IMR-90 (cell line): ENCODE data around the gene C6orf118. TPM values are rescaled to one million over a fixed set of nuclear protein-coding genes. Genes with fewer than 3 reads are reported as not detected.

Experiments used
- ATAC-seq: fragments of 200-7000 bp; cut with Tn5 transposase; 2 replicates; pipeline ENCODE4 v1.9.1; 2020; ENCODE audit warnings: low read depth, mild to moderate bottlenecking, moderate library complexity
- BruUV-seq: library from RNA; stranded (reverse); fragments of 400-500 nt; replicated peaks from 2 replicates; lab custom pipeline; 2021; lab: Mats Ljungman, UMichigan
- CTCF ChIA-PET: fragments of 300-600 bp; formaldehyde crosslinking; extraction: SDS; loops from one replicate; lab custom pipeline; 2021; ENCODE audit warnings: antibody characterized with exemption; lab: Yijun Ruan, JAX
- POLR2A ChIA-PET: fragments of 300-600 bp; sonication (Branson Sonifier 250); formaldehyde crosslinking; loops from one replicate; lab custom pipeline; 2022; ENCODE audit warnings: antibody characterized with exemption; ENCODE audit not compliant: unreplicated experiment; lab: Charles Lee
- DNase-seq: peaks from one replicate; pipeline ENCODE4 v3.0.0; 2013
- H2AFZ ChIP-seq: replicated peaks from 2 replicates; pipeline ENCODE3; 2013; ENCODE audit warnings: low read length, mild to moderate bottlenecking; ENCODE audit not compliant: poor library complexity
- H2AK5ac ChIP-seq: 2 replicates; pipeline ENCODE4 v1.6.1; 2013; ENCODE audit warnings: low read depth, low read length, inconsistent platforms
- H2AK9ac ChIP-seq: replicated peaks from 2 replicates; pipeline ENCODE3; 2013; ENCODE audit warnings: mild to moderate bottlenecking, low read depth, low read length, moderate library complexity; ENCODE audit not compliant: poor library complexity
- H2BK120ac ChIP-seq: 2 replicates; pipeline ENCODE4 v1.6.1; 2013; ENCODE audit warnings: low read depth, low read length, inconsistent platforms
- H2BK15ac ChIP-seq: 3 replicates; pipeline ENCODE4 v1.6.1; 2013; ENCODE audit warnings: low read depth, low read length, inconsistent platforms
- H2BK20ac ChIP-seq: 2 replicates; pipeline ENCODE4 v1.6.1; 2013; ENCODE audit warnings: low read depth, mild to moderate bottlenecking, inconsistent platforms, low read length, moderate library complexity
- H2BK5ac ChIP-seq: 2 replicates; pipeline ENCODE4 v1.6.1; 2013; ENCODE audit warnings: mild to moderate bottlenecking, low read depth, low read length, inconsistent platforms; ENCODE audit not compliant: poor library complexity, severe bottlenecking
- H3K14ac ChIP-seq: replicated peaks from 2 replicates; pipeline ENCODE4 v1.6.1; 2013; ENCODE audit warnings: low read depth, low read length, inconsistent platforms
- H3K18ac ChIP-seq: 2 replicates; pipeline ENCODE4 v1.6.1; 2013; ENCODE audit warnings: low read depth, low read length, control low read depth
- H3K23ac ChIP-seq: 2 replicates; pipeline ENCODE4 v1.6.1; 2013; ENCODE audit warnings: low read depth, low read length, inconsistent platforms
- H3K27ac ChIP-seq: 2 replicates; pipeline ENCODE4 v1.5.1; 2013; ENCODE audit warnings: mild to moderate bottlenecking, control low read depth, low read length; ENCODE audit not compliant: insufficient read depth
- H3K27me3 ChIP-seq: 2 replicates; pipeline ENCODE4 v1.6.1; 2013; ENCODE audit warnings: low read length; ENCODE audit not compliant: control insufficient read depth, insufficient read depth
- H3K36me3 ChIP-seq: 2 replicates; pipeline ENCODE4 v1.6.1; 2013; ENCODE audit warnings: low read length, mixed read lengths; ENCODE audit not compliant: control insufficient read depth, insufficient read depth
- H3K4ac ChIP-seq: 2 replicates; pipeline ENCODE4 v1.6.1; 2013; ENCODE audit warnings: low read depth, low read length, inconsistent platforms
- H3K4me1 ChIP-seq: 2 replicates; pipeline ENCODE4 v1.6.1; 2013; ENCODE audit warnings: low read length, mixed read lengths; ENCODE audit not compliant: control insufficient read depth, insufficient read depth
- H3K4me2 ChIP-seq: 2 replicates; pipeline ENCODE4 v1.6.1; 2013; ENCODE audit warnings: low read depth, mild to moderate bottlenecking, control low read depth, low read length, moderate library complexity
- H3K4me3 ChIP-seq: 2 replicates; pipeline ENCODE4 v1.5.1; 2013; ENCODE audit warnings: low read depth, mild to moderate bottlenecking, control low read depth, low read length, moderate library complexity; ENCODE audit not compliant: insufficient read depth
- H3K56ac ChIP-seq: 2 replicates; pipeline ENCODE4 v1.6.1; 2013; ENCODE audit warnings: low read length, inconsistent platforms; ENCODE audit not compliant: insufficient read depth; ENCODE audit errors: extremely low read depth
- H3K79me1 ChIP-seq, 2 experiments: 2 replicates each; pipeline ENCODE4 v1.6.1; 2013; ENCODE audit warnings: low read length in 2 of 2, inconsistent platforms in 1 of 2, low read depth in 1 of 2
- H3K9ac ChIP-seq: 2 replicates; pipeline ENCODE4 v1.6.1; 2013; ENCODE audit warnings: low read depth, low read length, control low read depth
- H3K9me1 ChIP-seq: 2 replicates; pipeline ENCODE4 v1.6.1; 2013; ENCODE audit warnings: low read length, inconsistent platforms; ENCODE audit not compliant: insufficient read depth
- H3K9me3 ChIP-seq: 2 replicates; pipeline ENCODE4 v1.6.1; 2013; ENCODE audit warnings: low read length; ENCODE audit not compliant: control insufficient read depth, insufficient read depth
- H4K20me1 ChIP-seq: 2 replicates; pipeline ENCODE4 v1.6.1; 2013; ENCODE audit warnings: low read length, inconsistent platforms; ENCODE audit not compliant: insufficient read depth
- H4K5ac ChIP-seq: 2 replicates; pipeline ENCODE4 v1.6.1; 2013; ENCODE audit warnings: mild to moderate bottlenecking, low read depth, low read length, control low read depth
- H4K8ac ChIP-seq, 2 experiments: 2 replicates each; pipeline ENCODE4 v1.6.1; 2013; ENCODE audit warnings: low read depth in 2 of 2, low read length in 2 of 2, control low read depth in 1 of 2, inconsistent platforms in 1 of 2
- H4K91ac ChIP-seq: 2 replicates; pipeline ENCODE4 v1.6.1; 2013; ENCODE audit warnings: low read depth, low read length, inconsistent platforms; ENCODE audit not compliant: insufficient read depth
- BHLHE40 ChIP-seq: fragments of 150-350 bp; IDR thresholded peaks from 2 replicates; pipeline ENCODE4 v1.6.1; 2016; ENCODE audit warnings: mild to moderate bottlenecking, low read depth, low read length
- CEBPB ChIP-seq: IDR thresholded peaks from 2 replicates; pipeline ENCODE4 v1.6.1; 2012; ENCODE audit warnings: low read depth, low read length, improper control_type of control experiment
- CHD1 ChIP-seq: IDR thresholded peaks from 2 replicates; pipeline ENCODE4 v1.6.1; 2012; ENCODE audit warnings: low read depth, low read length, improper control_type of control experiment
- MAFK ChIP-seq: IDR thresholded peaks from 2 replicates; pipeline ENCODE4 v1.6.1; 2012; ENCODE audit warnings: low read depth, low read length, improper control_type of control experiment
- MAZ ChIP-seq: IDR thresholded peaks from 2 replicates; pipeline ENCODE4 v1.6.1; 2012; ENCODE audit warnings: low read depth, mild to moderate bottlenecking, low read length, improper control_type of control experiment, moderate library complexity, borderline replicate concordance
- NFE2L2 ChIP-seq: fragments of 150-350 bp; IDR thresholded peaks from 2 replicates; pipeline ENCODE4 v1.6.1; 2016; ENCODE audit warnings: low read depth, mild to moderate bottlenecking, low read length
- POLR2A ChIP-seq: IDR thresholded peaks from 2 replicates; pipeline ENCODE4 v1.6.1; 2012; ENCODE audit warnings: mild to moderate bottlenecking, low read depth, low read length
- RCOR1 ChIP-seq: IDR thresholded peaks from 2 replicates; pipeline ENCODE4 v1.6.1; 2012; ENCODE audit warnings: mild to moderate bottlenecking, low read length, improper control_type of control experiment; ENCODE audit not compliant: insufficient replicate concordance
- WGBS, 2 experiments: methylation state at CpG; one replicate each; pipeline versions ENCODE4 v1.1.5 to v1.1.7; 2013; ENCODE audit warnings: missing lambda C conversion rate in 2 of 2; ENCODE audit not compliant: insufficient read length in 1 of 2; ENCODE audit errors: extremely low coverage in 2 of 2; 5-methylcytosine and 5-hydroxymethylcytosine counted together
- dilution Hi-C: fragments of 300-500 bp; cut with HindIII; formaldehyde crosslinking; loops from one replicate; pipeline ENCODE4 v1.14.3; 2018; ENCODE audit warnings: low sequenced_read_pairs; ENCODE audit not compliant: unreplicated experiment
- in situ Hi-C: fragments of 300-500 bp; cut with MboI; formaldehyde crosslinking; loops from 3 replicates; pipeline ENCODE4 v1.14.3; 2019; ENCODE audit warnings: low sequenced_read_pairs, inconsistent platforms, mixed read lengths
- intact Hi-C: fragments of 100-400 bp; cut with micrococcal nuclease; formaldehyde crosslinking; loops from 2 replicates; pipeline ENCODE4 v1.10.0; 2022
- polyA plus RNA-seq, 3 experiments: library from polyadenylated mRNA; depleted of rRNA; stranded (reverse); fragments of >200 nt; gene quantifications; 2 replicates each; pipeline ENCODE4 v1.2.3, GENCODE V29; 2012; ENCODE audit warnings: low replicate concordance in 1 of 3
- total RNA-seq: library from RNA; depleted of rRNA; stranded (reverse); fragments of >200 nt; gene quantifications from 2 replicates; pipeline ENCODE4 v1.2.3, GENCODE V29; 2012
- TF ChIP-seq, protein P1 (sequence below): fragments of 150-350 bp; IDR thresholded peaks from 2 replicates; pipeline ENCODE4 v1.6.1; 2016; ENCODE audit warnings: low read depth, mild to moderate bottlenecking, low read length, moderate library complexity, borderline replicate concordance
- TF ChIP-seq, protein P2 (sequence below): fragments of 150-350 bp; IDR thresholded peaks from 2 replicates; pipeline ENCODE4 v1.6.1; 2017; ENCODE audit warnings: mild to moderate bottlenecking, antibody characterized with exemption, low read length, low read depth

The C6orf118 gene
- total and polyA plus RNA-seq, 2 of the 4 experiments (the other 2 are of a cell fraction) = not detected

DNA sequence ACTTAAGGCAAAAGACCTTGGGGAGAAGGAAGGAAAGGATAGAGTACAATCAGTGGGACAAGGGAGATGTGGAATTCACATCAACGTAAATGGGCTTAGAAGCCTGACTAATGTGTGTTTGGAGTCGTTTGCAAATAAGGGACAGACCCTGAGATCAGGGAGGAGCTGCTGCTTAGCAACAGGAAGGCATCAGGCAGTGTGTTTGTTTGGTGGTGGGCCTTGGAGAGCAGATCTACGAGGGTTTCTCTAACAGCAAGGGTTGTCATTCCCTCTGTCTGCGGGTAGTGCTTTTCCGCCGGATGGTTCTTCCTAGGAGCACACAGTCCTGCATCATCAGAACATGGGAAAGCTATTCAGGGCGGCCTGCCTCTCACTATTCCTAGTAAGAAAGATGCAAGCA lies 40.4 kb downstream of the C6orf118 start:
- Histone ChIP-seq H2AFZ (no peak overlapping the region), H4K20me1 (no peaks in the 10 kb centered on the region), H3K4me3 (no peak overlapping the region), H2AK9ac (no peak overlapping the region), H3K14ac (no peak overlapping the region), H3K9ac (no peak overlapping the region), H3K4me1 (no peaks in the 10 kb centered on the region), H3K4me2 (no peak overlapping the region), H3K79me1 (no peaks in the 10 kb centered on the region), H2BK15ac (no peak overlapping the region), H2BK120ac (no peak overlapping the region), H3K27ac (no peak overlapping the region), H3K27me3 (no peaks in the 10 kb centered on the region), H3K18ac (no peak overlapping the region), H2AK5ac (no peak overlapping the region), H3K36me3 (no peaks in the 10 kb centered on the region), H4K91ac (no peak overlapping the region), H2BK20ac (no peak overlapping the region), H3K9me1 (no peaks in the 10 kb centered on the region), H3K23ac (no peak overlapping the region), H3K56ac (no peak overlapping the region), H2BK5ac (no peak overlapping the region), H3K4ac (no peak overlapping the region), H4K5ac (no peak overlapping the region), H4K8ac (no peak overlapping the region), H3K9me3 (peaks cover 11% of the 10 kb centered on the region)
- WGBS, 2 experiments = 20% methylated on average over 2 of the region's 7 CpGs; no CpG with 5 or more reads in 1 of the 2 experiments
- TF ChIP-seq NFE2L2 = no peak
- TF ChIP-seq, protein P1, sequence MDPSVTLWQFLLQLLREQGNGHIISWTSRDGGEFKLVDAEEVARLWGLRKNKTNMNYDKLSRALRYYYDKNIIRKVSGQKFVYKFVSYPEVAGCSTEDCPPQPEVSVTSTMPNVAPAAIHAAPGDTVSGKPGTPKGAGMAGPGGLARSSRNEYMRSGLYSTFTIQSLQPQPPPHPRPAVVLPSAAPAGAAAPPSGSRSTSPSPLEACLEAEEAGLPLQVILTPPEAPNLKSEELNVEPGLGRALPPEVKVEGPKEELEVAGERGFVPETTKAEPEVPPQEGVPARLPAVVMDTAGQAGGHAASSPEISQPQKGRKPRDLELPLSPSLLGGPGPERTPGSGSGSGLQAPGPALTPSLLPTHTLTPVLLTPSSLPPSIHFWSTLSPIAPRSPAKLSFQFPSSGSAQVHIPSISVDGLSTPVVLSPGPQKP = no peak
- no peak for TF ChIP-seq RCOR1
- no peak for TF ChIP-seq MAZ
- no peak for TF ChIP-seq MAFK
- TF ChIP-seq CEBPB = no peak
- TF ChIP-seq POLR2A = no peak
- TF ChIP-seq BHLHE40 = no peak
- no peak for TF ChIP-seq CHD1
- TF ChIP-seq, protein P2, sequence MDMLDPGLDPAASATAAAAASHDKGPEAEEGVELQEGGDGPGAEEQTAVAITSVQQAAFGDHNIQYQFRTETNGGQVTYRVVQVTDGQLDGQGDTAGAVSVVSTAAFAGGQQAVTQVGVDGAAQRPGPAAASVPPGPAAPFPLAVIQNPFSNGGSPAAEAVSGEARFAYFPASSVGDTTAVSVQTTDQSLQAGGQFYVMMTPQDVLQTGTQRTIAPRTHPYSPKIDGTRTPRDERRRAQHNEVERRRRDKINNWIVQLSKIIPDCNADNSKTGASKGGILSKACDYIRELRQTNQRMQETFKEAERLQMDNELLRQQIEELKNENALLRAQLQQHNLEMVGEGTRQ = no peak
- intact Hi-C loops = no loop called here
- no peak for DNase-seq
- no peak for ATAC-seq
- no TSS peak for BruUV-seq
- dilution Hi-C loops = no loop called here
- ChIA-PET CTCF (no interaction called here), POLR2A (no interaction called here)
- in situ Hi-C loops = no loop called here
